Retinal pigment epithelial cell (primary cell): ENCODE data around the gene NUDT21.

ENCODE experiments used
- DNase-seq: peaks from one replicate; pipeline ENCODE4 v3.0.0-alpha.2; 2010; ENCODE audit warnings: low read depth
- H3K4me3 ChIP-seq: 2 replicates; pipeline ENCODE4 v1.5.1; 2011; ENCODE audit warnings: mild to moderate bottlenecking, low read length, control low read depth, moderate library complexity
- TF ChIP-seq, protein P1 (sequence below): conservative IDR thresholded peaks from 2 replicates; pipeline ENCODE4 v1.5.1; 2011; ENCODE audit warnings: low read depth, low read length, control low read depth, inconsistent platforms

NUDT21 gene

DNA sequence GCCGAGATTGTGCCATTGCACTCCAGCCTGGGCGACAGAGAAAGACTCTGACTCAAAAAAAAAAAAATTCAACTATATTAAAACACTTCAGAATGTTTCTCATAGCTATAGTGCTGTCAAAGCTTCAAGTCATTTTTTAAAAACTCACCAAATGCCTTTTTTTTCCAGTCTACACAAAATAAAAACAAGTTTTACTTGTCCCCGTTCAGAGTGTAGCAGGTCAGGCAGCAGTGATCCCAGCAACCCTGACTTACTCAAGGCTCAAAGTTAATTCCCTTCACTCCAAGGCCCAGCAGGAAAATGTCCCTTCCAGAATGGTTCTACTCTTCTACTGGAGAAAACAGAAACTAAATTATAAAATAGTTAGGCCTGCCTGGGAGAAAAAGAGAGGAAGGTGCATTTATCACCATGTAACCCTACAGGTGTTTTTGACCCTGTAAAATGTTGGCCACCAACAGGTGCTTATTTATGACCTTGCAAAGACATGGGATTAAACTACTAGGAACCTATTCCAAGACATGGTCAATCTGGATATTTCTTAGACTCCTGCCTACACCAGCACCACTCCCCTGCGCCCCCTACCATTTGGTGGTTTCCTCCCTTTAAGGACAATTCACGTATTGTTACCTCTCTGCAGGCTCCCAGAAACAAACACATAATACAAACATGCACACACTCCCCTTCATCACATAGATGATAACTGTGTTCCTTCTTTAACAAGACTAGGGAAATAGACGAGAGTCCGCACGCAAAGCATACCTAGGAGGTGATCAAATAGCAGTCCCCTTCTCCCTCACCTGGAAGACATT lies 31.2 kb downstream of the NUDT21 start:
- TF ChIP-seq, protein P1, sequence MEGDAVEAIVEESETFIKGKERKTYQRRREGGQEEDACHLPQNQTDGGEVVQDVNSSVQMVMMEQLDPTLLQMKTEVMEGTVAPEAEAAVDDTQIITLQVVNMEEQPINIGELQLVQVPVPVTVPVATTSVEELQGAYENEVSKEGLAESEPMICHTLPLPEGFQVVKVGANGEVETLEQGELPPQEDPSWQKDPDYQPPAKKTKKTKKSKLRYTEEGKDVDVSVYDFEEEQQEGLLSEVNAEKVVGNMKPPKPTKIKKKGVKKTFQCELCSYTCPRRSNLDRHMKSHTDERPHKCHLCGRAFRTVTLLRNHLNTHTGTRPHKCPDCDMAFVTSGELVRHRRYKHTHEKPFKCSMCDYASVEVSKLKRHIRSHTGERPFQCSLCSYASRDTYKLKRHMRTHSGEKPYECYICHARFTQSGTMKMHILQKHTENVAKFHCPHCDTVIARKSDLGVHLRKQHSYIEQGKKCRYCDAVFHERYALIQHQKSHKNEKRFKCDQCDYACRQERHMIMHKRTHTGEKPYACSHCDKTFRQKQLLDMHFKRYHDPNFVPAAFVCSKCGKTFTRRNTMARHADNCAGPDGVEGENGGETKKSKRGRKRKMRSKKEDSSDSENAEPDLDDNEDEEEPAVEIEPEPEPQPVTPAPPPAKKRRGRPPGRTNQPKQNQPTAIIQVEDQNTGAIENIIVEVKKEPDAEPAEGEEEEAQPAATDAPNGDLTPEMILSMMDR, result no peak
- no peak overlapping the region for H3K4me3 ChIP-seq
- no peak for DNase-seq

- TF ChIP-seq, protein P1, result no peak
- no peak for DNase-seq
- no peak overlapping the region for H3K4me3 ChIP-seq
These were observed 34.0 kb downstream of the NUDT21 start for GRCh38 chr16:56417138-56417537.

- H3K4me3 ChIP-seq, result no peak overlapping the region
- DNase-seq, result no peak
- TF ChIP-seq, protein P1, result no peak
These were observed 35.3 kb downstream of the NUDT21 start for GRCh38 chr16:56415875-56416274.

GRCh38 chr16:56414366-56414765 lies 36.8 kb downstream of the NUDT21 start:
- no peak for DNase-seq
- TF ChIP-seq, protein P1, result no peak
- H3K4me3 ChIP-seq, result no peak overlapping the region

GRCh38 chr16:56413381-56413780 lies 37.8 kb downstream of the NUDT21 start:
- TF ChIP-seq, protein P1, result no peak
- no peak overlapping the region for H3K4me3 ChIP-seq
- DNase-seq, result no peak

DNA sequence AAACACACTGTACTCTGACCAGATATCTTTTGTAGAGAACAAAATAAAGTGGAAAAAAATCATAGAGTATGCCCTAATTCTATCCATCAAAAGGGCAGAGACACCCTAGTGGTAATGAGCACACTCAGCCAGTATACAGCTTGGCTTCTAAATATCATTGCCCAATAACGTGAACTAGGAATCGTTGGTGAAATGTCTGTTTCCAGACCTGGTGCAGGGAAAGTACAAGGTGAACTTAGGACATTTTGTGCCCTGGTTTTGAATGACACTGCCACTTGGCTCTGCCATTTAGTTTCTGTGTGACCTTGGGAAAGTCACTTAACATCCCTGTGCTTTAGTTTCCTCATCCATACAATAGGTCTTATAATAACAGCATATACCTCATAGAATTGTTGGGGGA lies 39.5 kb downstream of the NUDT21 start:
- H3K4me3 ChIP-seq, result no peak overlapping the region
- DNase-seq, result no peak
- TF ChIP-seq, protein P1, result no peak

DNA sequence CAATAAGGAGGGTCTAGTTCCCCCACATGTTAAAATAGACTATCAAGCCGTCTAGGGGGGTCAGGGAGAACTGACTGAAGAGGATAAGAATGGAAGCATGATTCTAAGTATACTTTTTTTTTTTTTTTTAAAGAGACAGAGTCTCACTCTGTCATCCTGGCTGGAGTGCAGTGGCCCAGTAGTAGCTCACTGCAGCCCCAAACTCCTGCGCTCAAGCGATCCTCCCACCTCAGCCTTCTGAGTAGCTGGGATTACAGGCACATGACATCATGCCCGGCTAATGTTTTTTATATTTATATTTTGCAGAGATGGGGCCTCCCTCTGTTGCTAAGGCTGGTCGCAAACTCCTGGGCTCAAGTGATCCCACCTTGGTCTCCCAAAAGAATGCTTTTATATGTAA lies 40.0 kb downstream of the NUDT21 start:
- TF ChIP-seq, protein P1, result no peak
- DNase-seq, result no peak
- H3K4me3 ChIP-seq, result no peak overlapping the region
